SW 1271 (cell line): Measurements from ENCODE around the gene PDK4.
"Not testable (repeated sequence)": the region's sequence is repeated elsewhere in the genome, so short reads cannot be mapped to it uniquely, and the experiment has no call there.

Experiments
- DNase-seq, 2 experiments: peaks; one replicate each; lab custom pipeline; 2025; lab: John Stamatoyannopoulos, UW

Gene PDK4

DNA sequence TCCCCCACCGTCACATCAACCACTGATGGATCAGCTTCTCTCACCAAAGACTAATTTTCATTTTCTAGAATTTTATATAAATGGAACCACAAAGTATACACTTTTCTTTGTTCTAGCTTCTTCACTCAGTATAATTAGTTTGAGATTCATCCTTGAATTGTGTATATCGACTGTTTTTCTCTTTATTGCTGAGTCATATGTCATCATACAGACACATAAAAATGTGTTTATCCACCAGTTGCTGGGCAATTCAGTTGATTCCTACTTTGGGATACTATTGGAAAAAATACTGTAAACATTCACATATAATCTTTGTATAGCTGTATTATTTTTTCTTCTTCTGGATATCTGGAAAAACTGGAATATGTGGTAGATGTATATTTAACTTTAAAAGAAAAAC, 26.6 kb downstream of the PDK4 start:
- no peak for DNase-seq

DNA sequence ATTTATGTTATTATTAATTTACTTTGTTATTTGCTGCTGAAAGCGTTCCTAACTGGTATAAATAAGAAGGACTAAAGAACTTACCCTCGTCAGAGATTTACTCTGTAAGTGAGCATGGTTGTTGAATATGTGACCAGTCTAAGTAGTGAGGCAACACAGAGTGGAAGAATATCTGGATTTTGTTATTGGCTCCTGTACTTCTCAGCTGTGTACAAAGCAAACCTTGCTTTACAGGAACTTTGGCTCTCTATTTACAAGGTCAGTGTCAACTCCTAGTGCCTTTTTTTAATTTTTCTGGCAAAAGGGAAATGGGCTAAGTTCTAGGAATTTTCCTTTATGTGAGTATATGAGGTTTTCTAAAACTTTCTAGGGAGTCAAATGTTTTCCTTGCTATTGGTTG, 35.6 kb downstream of the PDK4 start:
- no peak for DNase-seq

DNA sequence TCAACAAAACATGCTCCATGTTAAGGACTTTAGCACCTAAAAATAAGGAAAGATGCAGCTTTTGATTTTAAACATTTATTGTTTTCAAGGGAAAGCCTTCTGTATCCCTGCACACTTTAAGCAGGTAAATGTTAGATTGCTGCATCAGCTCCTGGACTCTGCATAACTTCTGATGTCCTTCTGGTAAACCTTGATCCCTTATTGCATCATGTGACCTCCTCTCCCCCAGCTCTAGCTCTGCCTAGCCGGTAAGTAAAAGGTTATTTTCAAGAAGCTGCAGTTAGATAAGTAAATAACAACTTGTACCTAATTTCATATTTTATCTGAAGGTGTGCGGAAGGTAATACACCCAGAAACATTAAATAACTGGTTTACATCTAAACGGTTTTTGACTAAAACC, 37.5 kb downstream of the PDK4 start:
- no peak for DNase-seq

DNA sequence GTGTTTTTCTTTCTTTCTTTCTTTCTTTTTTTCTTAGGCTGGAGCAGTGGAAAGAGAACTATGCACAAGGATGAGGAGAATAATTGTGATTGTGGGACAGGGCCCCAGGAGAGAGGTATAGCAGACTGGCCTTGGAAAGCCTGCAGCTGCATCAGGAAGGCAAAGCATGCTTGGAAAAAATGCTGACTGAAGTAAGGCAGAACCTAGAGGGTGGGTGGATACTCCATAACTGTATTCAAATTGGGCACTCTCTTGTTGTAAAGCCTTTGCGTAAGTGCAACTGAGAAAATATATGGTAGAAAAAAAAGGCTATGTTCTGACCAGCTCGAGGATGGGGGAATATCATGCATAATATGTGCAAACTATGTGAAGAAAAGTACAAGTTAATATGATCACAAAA, 39.5 kb downstream of the PDK4 start:
- no peak for DNase-seq

DNA sequence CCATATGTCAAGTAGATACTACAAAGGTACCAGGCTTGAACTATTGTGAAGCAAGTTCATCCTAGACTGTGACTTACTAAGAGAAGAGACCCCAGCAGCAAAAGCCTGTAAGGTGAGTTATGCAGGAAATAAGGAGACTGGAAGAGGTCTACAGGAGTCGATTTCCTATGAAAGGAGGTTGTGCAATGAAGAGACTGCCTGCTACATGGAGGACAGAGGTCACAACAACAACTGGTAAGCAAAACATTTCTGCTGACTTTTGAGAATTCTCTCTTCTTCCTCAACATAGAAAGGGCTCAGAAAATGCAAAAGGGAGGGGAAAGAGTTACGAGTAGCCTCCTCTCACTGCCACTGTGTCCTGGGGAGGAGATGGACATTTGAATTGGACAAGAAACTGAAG, 42.4 kb downstream of the PDK4 start:
- no peak for DNase-seq

DNA sequence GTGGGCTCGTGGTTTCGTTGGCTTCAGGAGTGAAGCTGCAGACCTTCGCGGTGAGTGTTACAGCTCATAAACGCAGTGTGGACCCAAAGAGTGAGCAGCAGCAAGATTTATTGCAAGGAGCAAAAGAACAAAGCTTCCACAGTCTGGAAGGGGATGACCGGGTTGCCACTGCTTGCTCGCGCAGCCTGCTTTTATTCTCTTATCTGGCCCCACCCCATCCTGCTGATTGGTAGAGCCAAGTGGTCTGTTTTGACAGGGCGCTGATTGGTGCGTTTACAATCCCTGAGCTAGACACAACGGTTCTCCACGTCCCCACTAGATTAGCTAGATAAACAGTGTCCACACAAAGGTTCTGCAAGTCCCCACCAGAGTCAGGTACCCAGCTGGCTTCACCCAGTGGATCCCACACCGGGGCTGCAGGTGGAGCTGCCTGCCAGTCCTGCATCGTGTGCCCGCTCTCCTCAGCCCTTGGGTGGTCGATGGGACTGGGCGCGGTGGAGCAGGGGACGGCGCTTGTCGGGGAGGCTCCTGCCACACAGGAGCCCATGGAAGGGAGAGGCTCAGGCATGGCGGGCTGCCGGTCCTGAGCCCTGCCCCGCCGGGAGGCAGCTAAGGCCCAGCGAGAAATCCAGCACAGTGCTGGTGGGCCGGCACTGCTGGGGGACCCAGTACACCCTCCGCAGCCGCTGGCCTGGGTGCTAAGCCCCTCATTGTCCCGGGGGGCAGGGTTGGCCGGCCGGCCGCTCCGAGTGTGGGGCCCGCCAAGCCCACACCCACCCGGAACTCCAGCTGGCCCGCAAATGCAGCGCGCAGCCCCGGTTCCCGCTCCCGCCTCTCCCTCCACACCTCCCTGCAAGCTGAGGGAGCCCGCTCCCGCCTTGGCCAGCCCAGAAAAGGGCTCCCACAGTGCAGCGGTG, 44.0 kb downstream of the PDK4 start:
- not testable (repeated sequence) for DNase-seq

DNA sequence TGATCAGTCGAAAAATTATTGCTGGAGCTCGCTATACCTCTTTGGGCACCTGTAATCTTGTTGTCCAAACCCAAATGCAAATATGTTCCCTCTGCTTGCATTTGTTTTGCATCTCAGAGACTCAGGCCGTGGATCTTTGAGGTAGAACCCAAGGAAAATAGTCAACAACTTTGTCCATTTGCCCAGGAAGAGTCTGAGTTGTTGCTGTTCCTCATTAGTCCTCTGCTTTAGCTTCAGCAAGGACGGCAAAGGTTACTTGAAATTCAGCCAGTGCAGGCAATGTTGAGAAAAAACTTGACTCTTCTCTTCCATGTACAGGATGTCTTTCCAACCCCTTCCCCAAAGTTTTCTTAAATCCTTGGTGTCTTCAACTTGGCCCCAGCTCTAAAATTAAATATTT, 45.8 kb downstream of the PDK4 start:
- no peak for DNase-seq

GRCh38 chr7:95549818-95550529, 46.3 kb downstream of the PDK4 start:
- DNase-seq: peak; percentile 24 to 70

GRCh38 chr7:95547361-95548348, 48.7 kb downstream of the PDK4 start:
- no peak for DNase-seq

DNA sequence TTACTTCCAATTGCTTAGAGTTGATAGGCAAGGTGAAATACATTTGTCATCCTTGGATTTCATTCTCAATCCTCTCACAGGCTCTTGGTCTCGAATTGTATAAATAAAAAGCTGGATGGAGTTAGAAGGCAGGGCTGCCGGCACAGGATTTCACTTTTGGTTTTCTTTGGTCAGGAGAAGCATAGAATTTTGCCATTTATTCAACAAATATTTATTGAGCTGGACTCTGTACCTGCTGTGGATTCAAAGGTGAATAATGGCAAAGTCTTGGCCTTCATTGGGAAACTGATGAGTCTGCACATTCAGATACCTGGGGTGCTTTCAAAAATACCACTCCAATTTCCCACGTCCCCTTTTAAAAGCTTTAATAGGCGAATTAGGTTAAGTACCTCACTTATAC, 49.7 kb downstream of the PDK4 start:
- no peak for DNase-seq

- no peak for DNase-seq
Observed at GRCh38 chr7:95545673-95546072, 50.6 kb downstream of the PDK4 start.

DNA sequence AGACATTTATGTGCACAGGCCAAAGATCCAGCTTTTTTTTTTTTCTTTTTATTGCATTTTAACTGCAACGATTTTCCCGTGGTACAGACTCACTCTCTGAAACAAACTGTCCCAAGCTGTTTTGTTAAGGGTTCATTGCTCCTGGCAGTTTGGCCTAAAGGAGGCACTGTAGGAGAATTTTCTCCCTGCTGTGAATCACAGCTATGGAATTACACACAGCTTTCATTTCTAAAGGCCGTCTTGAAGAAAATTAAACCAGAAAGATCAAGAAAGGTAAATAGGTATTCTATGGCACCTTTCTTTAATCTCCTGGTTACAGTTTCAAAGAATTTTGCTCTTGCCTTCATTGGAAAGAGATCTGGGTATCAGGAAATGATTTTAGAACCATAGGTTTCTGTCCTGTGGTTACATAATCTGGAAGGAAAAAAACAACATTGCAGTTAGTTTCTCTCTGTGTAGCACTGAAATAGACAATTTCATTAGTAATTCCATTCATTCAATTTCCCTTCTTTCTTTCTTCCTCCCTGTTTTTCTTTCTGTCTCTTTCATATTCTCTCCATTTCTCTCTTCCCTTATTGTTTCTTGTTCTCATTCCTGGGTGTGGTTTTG, 51.2 kb downstream of the PDK4 start:
- DNase-seq: peak in 1 of 2 experiments; percentile 56

DNA sequence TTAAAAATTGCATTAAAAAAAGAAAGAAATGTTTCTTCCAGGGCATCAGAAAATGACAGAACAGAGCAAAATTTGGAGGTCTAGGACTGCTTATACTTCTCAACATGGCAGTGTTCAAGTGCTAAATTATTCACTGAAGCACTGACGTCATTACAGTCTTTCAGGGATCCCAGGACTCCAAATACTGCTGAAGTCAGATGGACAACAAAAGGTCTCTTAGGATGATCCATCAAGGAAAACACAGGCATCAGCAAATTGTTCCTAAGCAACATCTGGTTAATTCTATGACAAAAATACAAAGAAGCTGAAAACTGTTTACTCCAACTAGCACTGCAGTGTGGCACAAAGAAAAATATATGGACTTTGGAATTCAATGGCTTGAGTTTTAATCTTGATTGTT, 52.1 kb downstream of the PDK4 start:
- no peak for DNase-seq

- no peak for DNase-seq
Observed at GRCh38 chr7:95543312-95543711, 53.0 kb downstream of the PDK4 start.

GRCh38 chr7:95540366-95540765, 56.0 kb downstream of the PDK4 start:
- no peak for DNase-seq

GRCh38 chr7:95539426-95539825, 56.9 kb downstream of the PDK4 start:
- DNase-seq: no peak

- DNase-seq: no peak
Observed at GRCh38 chr7:95537468-95537867, 58.8 kb downstream of the PDK4 start.

DNA sequence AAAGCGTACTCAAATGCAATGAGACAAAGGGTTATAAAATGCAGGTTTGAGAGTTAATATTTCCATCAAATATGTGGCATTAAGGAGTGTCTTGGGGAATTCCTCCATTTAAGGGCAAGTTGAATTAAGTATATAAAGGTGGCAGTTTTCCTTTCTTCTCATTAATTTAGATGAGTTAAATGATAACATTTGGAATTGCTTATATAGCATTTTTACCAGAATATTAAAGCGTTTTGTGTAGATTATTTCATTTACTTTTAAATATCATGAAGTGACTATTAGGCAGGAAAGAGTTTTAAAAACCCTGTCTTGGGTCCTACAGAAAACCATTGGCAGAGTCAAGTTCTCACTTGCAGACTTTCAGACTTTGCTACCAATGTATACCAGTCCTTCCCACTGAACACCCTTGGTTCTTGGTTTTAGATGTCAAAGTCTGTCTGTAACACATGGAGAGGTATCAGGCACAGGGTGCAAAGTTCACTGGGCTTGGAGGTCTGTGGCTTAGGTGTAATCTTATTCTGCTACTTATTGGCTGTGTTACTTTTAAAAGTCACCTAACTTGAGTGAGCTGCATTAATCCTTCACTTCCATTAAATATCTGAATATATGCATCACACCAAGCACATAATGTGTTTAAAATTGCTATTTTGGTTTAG, 59.5 kb downstream of the PDK4 start:
- DNase-seq: no peak

GRCh38 chr7:95535662-95536061, 60.7 kb downstream of the PDK4 start:
- no peak for DNase-seq

- DNase-seq: no peak
Observed at GRCh38 chr7:95534796-95535195, 61.5 kb downstream of the PDK4 start.
